ENCODE data around the gene AGBL2.

Gene AGBL2

GRCh38 chr11:47715082-47715669, at the start of gene AGBL2:
Gene AGBL2, minus strand, starts transcription at chr11:47715369. Its CDS starts 719 bp downstream, at chr11:47714650.
- no peak for TF ChIP-seq CTCF (IDR thresholded peaks at IDR 0.05)

GRCh38 chr11:47756208-47756607, 41.0 kb upstream of the AGBL2 start:
- TF ChIP-seq CTCF (IDR thresholded peaks at IDR 0.05), result no peak

GRCh38 chr11:47750725-47751124, 35.6 kb upstream of the AGBL2 start:
- no peak for TF ChIP-seq CTCF (IDR thresholded peaks at IDR 0.05)

GRCh38 chr11:47732271-47732670, 17.1 kb upstream of the AGBL2 start:
- TF ChIP-seq CTCF (IDR thresholded peaks at IDR 0.05), result no peak

GRCh38 chr11:47731475-47731874, 16.3 kb upstream of the AGBL2 start:
- TF ChIP-seq CTCF (IDR thresholded peaks at IDR 0.05), result no peak

GRCh38 chr11:47726878-47727514, 11.8 kb upstream of the AGBL2 start:
- no peak for TF ChIP-seq CTCF (IDR thresholded peaks at IDR 0.05)

- no peak for TF ChIP-seq CTCF (IDR thresholded peaks at IDR 0.05)
Measured at GRCh38 chr11:47726118-47726442, 10.9 kb upstream of the AGBL2 start.
